K562 (cell line): ENCODE measurements around the gene NET1.

ENCODE experiments used
- CBFB ChIP-seq: sonication (generic); formaldehyde crosslinking; IDR thresholded peaks from 2 replicates; pipeline ENCODE4 v1.4.0; 2020; ENCODE audit warnings: mild to moderate bottlenecking, missing genetic modification reagents
- ESRRA ChIP-seq: fragments of 450-650 bp; IDR thresholded peaks from 2 replicates; pipeline ENCODE4 v1.6.1; 2014; ENCODE audit warnings: low read depth, mild to moderate bottlenecking, moderate library complexity, borderline replicate concordance
- EZH2 ChIP-seq: IDR thresholded peaks from 2 replicates; pipeline ENCODE4 v1.6.1; 2012; ENCODE audit warnings: low read depth, mild to moderate bottlenecking, inconsistent platforms, low read length, borderline replicate concordance
- GABPB2 ChIP-seq: fragments of 250-450 bp; sonication (Bioruptor Pico); conservative IDR thresholded peaks from 2 replicates; pipeline ENCODE4 v1.5.1; 2021; ENCODE audit warnings: mild to moderate bottlenecking
- HMG20B ChIP-seq: fragments of 250-450 bp; sonication (Bioruptor Pico); IDR thresholded peaks from 2 replicates; pipeline ENCODE4 v1.5.0; 2021; ENCODE audit warnings: mild to moderate bottlenecking
- MXI1 ChIP-seq: IDR thresholded peaks from 2 replicates; pipeline ENCODE4 v1.6.1; 2011; ENCODE audit warnings: low read depth, mild to moderate bottlenecking, improper control_type of control experiment, low read length
- MYNN ChIP-seq, 2 experiments: sonication (generic); formaldehyde crosslinking in 1 of 2; IDR thresholded peaks; 2 replicates each; pipeline versions ENCODE4 v1.5.0 to v1.6.1; 2016 to 2020; ENCODE audit warnings: antibody characterized with exemption in 1 of 2, missing genetic modification reagents in 1 of 2
- NCOA1 ChIP-seq: fragments of 450-650 bp; IDR thresholded peaks from 2 replicates; pipeline ENCODE4 v1.6.1; 2016; ENCODE audit warnings: low read depth
- POLR2A ChIP-seq: fragments of 450-650 bp; conservative IDR thresholded peaks from 2 replicates; pipeline ENCODE4 v1.6.1; 2016
- RBM25 ChIP-seq: fragments of 200-400 bp; formaldehyde crosslinking; IDR thresholded peaks from 2 replicates; pipeline ENCODE4 v1.6.1; 2018; ENCODE audit warnings: low read length, low read depth, moderate library complexity; ENCODE audit not compliant: severe bottlenecking
- RFX1 ChIP-seq: fragments of 450-650 bp; IDR thresholded peaks from 2 replicates; pipeline ENCODE4 v1.6.1; 2016; ENCODE audit warnings: mild to moderate bottlenecking, moderate library complexity
- SMARCA5 ChIP-seq: fragments of 450-650 bp; IDR thresholded peaks from 2 replicates; pipeline ENCODE4 v1.6.1; 2016
- TAF9B ChIP-seq: fragments of 450-650 bp; IDR thresholded peaks from 2 replicates; pipeline ENCODE4 v1.6.1; 2018; ENCODE audit warnings: mild to moderate bottlenecking; ENCODE audit not compliant: partially characterized antibody
- ZNF347 ChIP-seq: fragments of 450-650 bp; formaldehyde crosslinking; IDR thresholded peaks from 2 replicates; pipeline ENCODE4 v1.4.0; 2020; ENCODE audit warnings: low read depth, mild to moderate bottlenecking, moderate library complexity

GRCh38 chr10:5469353-5470061 is 57.1 kb downstream of the NET1 start:
- TF ChIP-seq ESRRA, result no peak
- no peak for TF ChIP-seq GABPB2 (CRISPR knock-in tag)
- TF ChIP-seq POLR2A, result no peak
- no peak for TF ChIP-seq RFX1
- no peak for TF ChIP-seq NCOA1
- no peak for TF ChIP-seq EZH2
- TF ChIP-seq CBFB (CRISPR knock-in tag), result no peak
- TF ChIP-seq MYNN (IDR thresholded peaks at IDR 0.05), result no peak
- TF ChIP-seq MYNN (CRISPR knock-in tag; IDR thresholded peaks at IDR 0.05), result no peak
- TF ChIP-seq SMARCA5, result no peak
- no peak for TF ChIP-seq TAF9B
- TF ChIP-seq RBM25, result no peak
- TF ChIP-seq ZNF347 (CRISPR knock-in tag), result no peak
- no peak for TF ChIP-seq HMG20B (CRISPR knock-in tag)
- no peak for TF ChIP-seq MXI1
